HEK293T (cell line): ENCODE measurements around the gene LAMP1.

Source experiments
- BHLHE40 ChIP-seq: fragments of 450-650 bp; IDR thresholded peaks from 2 replicates; pipeline ENCODE4 v1.6.1; 2016; ENCODE audit warnings: mild to moderate bottlenecking, moderate library complexity, borderline replicate concordance
- ELF4 ChIP-seq: fragments of 450-650 bp; IDR thresholded peaks from 2 replicates; pipeline ENCODE4 v1.6.1; 2017; ENCODE audit warnings: antibody characterized with exemption
- FOXA1 ChIP-seq: fragments of 450-650 bp; IDR thresholded peaks from 2 replicates; pipeline ENCODE4 v1.6.1; 2016; ENCODE audit warnings: mild to moderate bottlenecking
- FOXM1 ChIP-seq: fragments of 450-650 bp; IDR thresholded peaks from 2 replicates; pipeline ENCODE4 v1.6.1; 2017; ENCODE audit warnings: mild to moderate bottlenecking, borderline replicate concordance
- LEF1 ChIP-seq: fragments of 450-650 bp; IDR thresholded peaks from 2 replicates; pipeline ENCODE4 v1.6.1; 2017; ENCODE audit warnings: mild to moderate bottlenecking, borderline replicate concordance
- PKNOX1 ChIP-seq: fragments of 450-650 bp; IDR thresholded peaks from 2 replicates; pipeline ENCODE4 v1.6.1; 2016
- SUZ12 ChIP-seq: fragments of 450-650 bp; IDR thresholded peaks from 2 replicates; pipeline ENCODE4 v1.6.1; 2016; ENCODE audit warnings: mild to moderate bottlenecking
- TARDBP ChIP-seq: fragments of 450-650 bp; IDR thresholded peaks from 2 replicates; pipeline ENCODE4 v1.6.1; 2016

GRCh38 chr13:113293686-113294085, 3.4 kb upstream of the LAMP1 start:
- TF ChIP-seq LEF1, result no peak
- no peak for TF ChIP-seq ELF4
- TF ChIP-seq PKNOX1, result no peak
- TF ChIP-seq BHLHE40, result no peak
- TF ChIP-seq FOXA1, result no peak
- no peak for TF ChIP-seq FOXM1
- no peak for TF ChIP-seq TARDBP
- TF ChIP-seq SUZ12, result no peak
